ENCODE data around the gene ATP6V1D.
"Not testable (repeated sequence)": the region's sequence is repeated elsewhere in the genome, so short reads cannot be mapped to it uniquely, and the experiment has no call there.

Gene ATP6V1D

GRCh38 chr14:67359775-67360469, at the start of gene ATP6V1D, which contains the start of gene EIF2S1:
ATP6V1D (minus strand) TSS chr14:67359804; CDS start chr14:67359698, 106 bp downstream.
EIF2S1 (plus strand) TSS chr14:67360328; CDS start chr14:67364768, 4,440 bp downstream.
- DNase-seq (ENCODE audit: low read depth, low spot score): peak; percentile 100

GRCh38 chr14:67408122-67408801, 48.7 kb upstream of the ATP6V1D start:
- not testable (repeated sequence) for DNase-seq (ENCODE audit: low read depth, low spot score)

GRCh38 chr14:67405771-67406170, 46.2 kb upstream of the ATP6V1D start:
- DNase-seq (ENCODE audit: low read depth, low spot score): no peak

- no peak for DNase-seq (ENCODE audit: low read depth, low spot score)
Observed at GRCh38 chr14:67400434-67400833, 40.8 kb upstream of the ATP6V1D start.

GRCh38 chr14:67397536-67397935, 37.9 kb upstream of the ATP6V1D start:
- no peak for DNase-seq (ENCODE audit: low read depth, low spot score)

- no peak for DNase-seq (ENCODE audit: low read depth, low spot score)
Observed at GRCh38 chr14:67396381-67396970, 36.9 kb upstream of the ATP6V1D start.

GRCh38 chr14:67395876-67396189, 36.2 kb upstream of the ATP6V1D start:
- no peak for DNase-seq (ENCODE audit: low read depth, low spot score)

- DNase-seq (ENCODE audit: low read depth, low spot score): no peak
Observed at GRCh38 chr14:67395086-67395875, 35.7 kb upstream of the ATP6V1D start.

GRCh38 chr14:67393689-67394088, 34.1 kb upstream of the ATP6V1D start:
- no peak for DNase-seq (ENCODE audit: low read depth, low spot score)

GRCh38 chr14:67392800-67393199, 33.2 kb upstream of the ATP6V1D start:
- no peak for DNase-seq (ENCODE audit: low read depth, low spot score)

GRCh38 chr14:67392123-67392522, 32.5 kb upstream of the ATP6V1D start:
- peak; percentile 80 for DNase-seq (ENCODE audit: low read depth, low spot score)

- DNase-seq (ENCODE audit: low read depth, low spot score): peak; percentile 36
Observed at GRCh38 chr14:67391268-67391667, 31.7 kb upstream of the ATP6V1D start.

- DNase-seq (ENCODE audit: low read depth, low spot score): no peak
Observed at GRCh38 chr14:67389811-67390534, 30.4 kb upstream of the ATP6V1D start.

GRCh38 chr14:67389275-67389674, 29.7 kb upstream of the ATP6V1D start:
- DNase-seq (ENCODE audit: low read depth, low spot score): no peak

GRCh38 chr14:67387195-67387594, 27.6 kb upstream of the ATP6V1D start:
- DNase-seq (ENCODE audit: low read depth, low spot score): no peak

GRCh38 chr14:67385618-67386017, 26.0 kb upstream of the ATP6V1D start:
- DNase-seq (ENCODE audit: low read depth, low spot score): no peak

- DNase-seq (ENCODE audit: low read depth, low spot score): no peak
Observed at GRCh38 chr14:67385120-67385519, 25.5 kb upstream of the ATP6V1D start.

- DNase-seq (ENCODE audit: low read depth, low spot score): no peak
Observed at GRCh38 chr14:67377916-67378315, 18.3 kb upstream of the ATP6V1D start.

GRCh38 chr14:67373347-67373746, 13.7 kb upstream of the ATP6V1D start:
- no peak for DNase-seq (ENCODE audit: low read depth, low spot score)

GRCh38 chr14:67372833-67373232, 13.2 kb upstream of the ATP6V1D start:
- no peak for DNase-seq (ENCODE audit: low read depth, low spot score)
